Pancreas (tissue), 10 donors: Measurements from ENCODE around the gene GALC. TPM values are rescaled to one million over a fixed set of nuclear protein-coding genes. Genes with fewer than 3 reads are reported as not detected.
A peak's percentile ranks its signal among the peaks of the same experiment; 100 is the strongest.

Experiments
- ATAC-seq, 4 donors: fragments of 200-7000 bp; cut with Tn5 transposase; one replicate each; pipeline versions ENCODE4 v1.8.0 to v1.9.1; 2020; ENCODE audit warnings: mild to moderate bottlenecking in 4 of 4, moderate library complexity in 4 of 4
- DNase-seq, 6 donors: peaks; one replicate each; pipeline ENCODE4 v3.0.0-alpha.2; 2020
- FAIRE-seq: peaks from 2 replicates; lab custom pipeline; 2012; peaks lifted over from hg19 to GRCh38; lab: Jason Lieb, UNC
- H3K27ac ChIP-seq, 4 donors: fragments of 200-600 bp; sonication (generic); 1 replicate in 3 of 4; 2 replicates in 1 of 4; pipeline versions ENCODE4 v1.5.0 to v1.8.0; 2020
- H3K27me3 ChIP-seq, 4 donors: fragments of 200-600 bp; one replicate each; pipeline ENCODE4 v1.8.0; 2021
- H3K36me3 ChIP-seq, 3 donors: fragments of 200-600 bp; sonication (generic) in 1 of 3; one replicate each; pipeline versions ENCODE4 v1.5.0 to v1.8.0; 2020 to 2021
- H3K4me1 ChIP-seq, 3 donors: fragments of 200-600 bp; one replicate each; pipeline ENCODE4 v1.8.0; 2021
- H3K4me3 ChIP-seq, 4 donors: fragments of 200-600 bp; sonication (generic) in 2 of 4; one replicate each; pipeline versions ENCODE4 v1.5.0 to v1.8.0; 2020 to 2021
- H3K9me3 ChIP-seq, 4 donors: fragments of 200-600 bp; one replicate each; pipeline ENCODE4 v1.8.0; 2021
- WGBS, 2 donors: extraction: QIAGEN DNeasy Blood & Tissue Kit; methylation state at CpG; one replicate each; pipeline ENCODE4 v1.1.7; 2013; 5-methylcytosine and 5-hydroxymethylcytosine counted together
- intact Hi-C, 3 donors: fragments of 100-400 bp; cut with DNase I; formaldehyde crosslinking; loops; one replicate each; pipeline versions ENCODE4 v1.11.1 to v1.14.2; 2022
- polyA plus RNA-seq, 2 donors: library from polyadenylated mRNA; stranded (reverse); fragments of 200-250 nt; gene quantifications; one replicate each; pipeline ENCODE4 v1.2.3, GENCODE V29; 2013
- total RNA-seq, 6 donors: library from RNA; stranded (reverse); fragmentation: NEBNext Ultra II Directional in 4 of 6; extraction: Animal tissue kit (Norgen Biotek cat#: 25700) in 4 of 6; gene quantifications; one replicate each; pipeline versions ENCODE4 v1.2.1 to v1.2.4, GENCODE V29; 2021 to 2023
- TF ChIP-seq, protein P1 (sequence below), 4 donors: fragments of 200-600 bp; sonication (generic) in 3 of 4; IDR thresholded peaks; one replicate each; pipeline versions ENCODE4 v1.5.0 to v1.8.0; 2021; ENCODE audit warnings: antibody characterized with exemption in 4 of 4
- donor health status: healthy with polysubstance abuse.
- donor health status: DM: no; HTN: no; CAD: no; lungs with moderate emphysema.
- donor health status: DM: no; HTN: no; CAD: no.
- donor health status: control.
- donor health status: control.
- donor health status: Bipolar disorder and iron deficiency.
- donor health status: DM: yes; HTN: yes; CAD: no.
- donor health status: DM: no; HTN: no; CAD: no.
- donor health status: DM: no; HTN: no; CAD: no.
- donor health status: DM: yes; HTN: yes; CAD: no.

GALC gene
- total and polyA plus RNA-seq, 8 donors: 5.3 to 17.6 (median 9.9) TPM

DNA sequence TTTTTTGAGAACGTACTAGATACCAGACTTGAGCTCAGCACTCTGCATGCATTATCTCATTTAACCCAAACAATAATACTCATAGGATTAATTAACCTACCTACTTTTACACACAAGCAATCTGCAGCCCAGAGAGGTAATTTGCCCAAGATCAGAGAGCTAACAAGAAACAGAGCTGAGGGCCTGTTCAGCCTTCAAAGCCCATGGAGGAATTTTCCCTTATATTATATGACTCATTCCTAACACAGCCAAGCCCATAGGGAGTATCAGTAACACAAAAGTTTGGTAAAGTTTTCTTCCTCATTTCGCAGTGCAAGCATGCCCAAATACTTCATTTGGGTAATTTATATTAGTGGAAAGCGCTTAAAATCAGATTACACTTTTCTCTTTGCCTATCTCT is 94.7 kb downstream of the GALC start:
- no peaks in the 10 kb centered on the region for H3K27me3 ChIP-seq
- no peaks in the 10 kb centered on the region for H3K36me3 ChIP-seq
- 66 to 78% methylated on average over 3 of the region's 3 CpGs for WGBS, 2 donors
- DNase-seq (no peak), FAIRE-seq (no peak), ATAC-seq (no peak)
- H3K4me1 ChIP-seq: no peaks in the 10 kb centered on the region
- TF ChIP-seq, protein P1, sequence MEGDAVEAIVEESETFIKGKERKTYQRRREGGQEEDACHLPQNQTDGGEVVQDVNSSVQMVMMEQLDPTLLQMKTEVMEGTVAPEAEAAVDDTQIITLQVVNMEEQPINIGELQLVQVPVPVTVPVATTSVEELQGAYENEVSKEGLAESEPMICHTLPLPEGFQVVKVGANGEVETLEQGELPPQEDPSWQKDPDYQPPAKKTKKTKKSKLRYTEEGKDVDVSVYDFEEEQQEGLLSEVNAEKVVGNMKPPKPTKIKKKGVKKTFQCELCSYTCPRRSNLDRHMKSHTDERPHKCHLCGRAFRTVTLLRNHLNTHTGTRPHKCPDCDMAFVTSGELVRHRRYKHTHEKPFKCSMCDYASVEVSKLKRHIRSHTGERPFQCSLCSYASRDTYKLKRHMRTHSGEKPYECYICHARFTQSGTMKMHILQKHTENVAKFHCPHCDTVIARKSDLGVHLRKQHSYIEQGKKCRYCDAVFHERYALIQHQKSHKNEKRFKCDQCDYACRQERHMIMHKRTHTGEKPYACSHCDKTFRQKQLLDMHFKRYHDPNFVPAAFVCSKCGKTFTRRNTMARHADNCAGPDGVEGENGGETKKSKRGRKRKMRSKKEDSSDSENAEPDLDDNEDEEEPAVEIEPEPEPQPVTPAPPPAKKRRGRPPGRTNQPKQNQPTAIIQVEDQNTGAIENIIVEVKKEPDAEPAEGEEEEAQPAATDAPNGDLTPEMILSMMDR (IDR thresholded peaks at IDR 0.05): no peak
- no peak overlapping the region for H3K27ac ChIP-seq
- intact Hi-C loops: loop anchor here in 2 of 3 donors (10.0 kb wide), 2 partner anchors 154 to 164 kb away; no protein-coding TSS in a partner anchor
- H3K4me3 ChIP-seq: no peak overlapping the region
- H3K9me3 ChIP-seq: no peaks in the 10 kb centered on the region

DNA sequence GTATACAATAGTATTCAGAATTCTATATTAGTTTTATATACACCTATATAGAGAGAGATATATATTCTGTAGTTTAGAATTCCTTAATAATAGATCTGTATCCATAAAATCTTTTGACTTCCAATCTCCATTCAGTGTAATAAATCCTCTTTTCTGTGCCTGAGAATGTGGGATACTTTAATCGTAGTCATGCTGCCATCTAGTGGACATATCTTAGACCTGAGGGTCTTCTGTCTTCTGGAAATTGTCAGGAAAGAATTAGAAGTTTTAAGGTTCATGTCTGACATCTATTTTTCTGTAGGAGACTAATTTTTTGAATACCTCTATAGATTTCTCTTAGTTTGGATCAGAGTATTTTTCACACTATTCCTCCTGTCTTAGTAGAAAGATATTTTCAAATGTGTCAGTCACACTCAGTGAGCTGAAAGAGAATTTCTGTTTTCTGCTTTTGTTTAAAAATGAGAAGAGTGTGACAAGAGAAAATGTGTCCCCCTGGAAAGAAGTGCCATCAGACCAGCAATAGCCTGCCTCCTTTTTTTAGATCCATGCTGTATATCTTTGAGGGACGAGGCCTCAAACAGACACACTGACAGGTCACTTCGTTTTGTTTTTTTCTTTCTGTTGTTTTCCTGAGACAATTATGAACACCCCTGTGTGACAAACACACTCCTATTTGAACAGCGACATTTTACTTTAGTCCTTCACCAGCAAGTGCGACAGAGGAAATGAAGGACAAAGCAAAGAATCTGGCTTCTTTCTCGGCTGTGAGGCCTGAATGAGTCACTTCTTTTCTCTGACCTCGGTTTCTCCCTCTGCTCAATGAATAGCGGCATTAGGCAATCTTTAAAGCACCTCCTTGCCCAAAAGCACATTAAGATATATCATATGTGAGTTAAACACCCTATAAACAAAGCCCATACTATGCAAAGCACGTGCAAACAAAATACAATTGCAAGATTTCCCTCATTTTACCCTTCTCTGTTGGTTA is 96.3 kb downstream of the GALC start:
- Histone ChIP-seq H3K27ac (no peak overlapping the region), H3K27me3 (no peaks in the 10 kb centered on the region), H3K9me3 (no peaks in the 10 kb centered on the region), H3K4me1 (no peaks in the 10 kb centered on the region), H3K4me3 (no peak overlapping the region), H3K36me3 (no peaks in the 10 kb centered on the region)
- TF ChIP-seq, protein P1 (IDR thresholded peaks at IDR 0.05): peak; percentile 33 to 68 (median 60)
- peak; percentile 74 for FAIRE-seq
- WGBS, 2 donors: 33 to 45% methylated on average over 9 of the region's 9 CpGs
- DNase-seq: no peak
- intact Hi-C loops: loop anchor here in 2 of 3 donors (10.0 kb wide), 2 partner anchors 152 to 162 kb away; no protein-coding TSS in a partner anchor
- ATAC-seq: peak in 3 of 4 donors; percentile 75 to 83 (median 81)

DNA sequence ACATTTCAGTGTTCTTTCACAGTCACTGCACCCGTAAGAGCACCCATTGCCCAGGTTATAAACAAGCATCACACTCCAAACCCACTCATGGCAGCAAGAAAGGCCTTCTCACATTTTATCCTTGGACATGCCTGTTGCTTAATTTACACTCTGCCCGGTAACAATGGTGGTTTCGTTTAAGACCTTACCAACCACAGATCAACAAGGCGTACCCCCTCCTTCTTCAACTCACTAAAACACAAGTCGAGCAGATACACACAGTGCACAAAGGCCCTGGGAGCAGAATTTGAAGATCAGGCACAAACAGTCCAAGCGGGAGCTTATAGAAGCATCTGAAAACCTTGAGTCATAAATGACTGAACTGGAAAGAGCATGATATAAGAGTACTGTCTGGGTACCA is 98.1 kb downstream of the GALC start:
- 57 to 59% methylated on average over 6 of the region's 6 CpGs for WGBS, 2 donors
- H3K4me1 ChIP-seq: no peaks in the 10 kb centered on the region
- H3K27ac ChIP-seq: no peak overlapping the region
- intact Hi-C loops: loop anchor here in 2 of 3 donors (10.0 kb wide), 2 partner anchors 150 to 160 kb away; no protein-coding TSS in a partner anchor
- DNase-seq: no peak
- no peaks in the 10 kb centered on the region for H3K9me3 ChIP-seq
- no peaks in the 10 kb centered on the region for H3K36me3 ChIP-seq
- ATAC-seq: no peak
- TF ChIP-seq, protein P1 (IDR thresholded peaks at IDR 0.05): no peak
- FAIRE-seq: no peak
- no peaks in the 10 kb centered on the region for H3K27me3 ChIP-seq
- H3K4me3 ChIP-seq: no peak overlapping the region

DNA sequence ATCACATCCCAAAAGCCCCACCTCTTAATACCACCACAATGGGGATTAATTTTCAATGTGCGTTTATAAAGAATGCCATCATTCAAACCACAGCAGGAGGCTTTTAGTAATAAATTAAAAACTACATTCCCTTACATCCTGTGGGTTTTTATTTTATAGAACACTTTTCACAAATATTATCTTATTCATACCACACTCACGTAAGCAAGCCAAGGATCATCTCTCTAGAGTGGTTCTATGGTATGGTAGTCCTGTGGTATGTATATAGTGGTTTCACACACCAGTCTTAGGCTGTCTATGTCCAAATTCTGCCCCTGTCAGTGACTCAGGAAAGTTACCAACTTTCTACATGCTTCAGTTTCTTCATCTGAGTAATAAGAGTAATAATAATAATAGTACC is 100.2 kb downstream of the GALC start:
- ATAC-seq (no peak), DNase-seq (no peak), FAIRE-seq (no peak)
- intact Hi-C loops: loop anchor here in 2 of 3 donors (10.0 kb wide), 2 partner anchors 148 to 158 kb away; no protein-coding TSS in a partner anchor
- Histone ChIP-seq H3K27ac (no peak overlapping the region), H3K27me3 (no peaks in the 10 kb centered on the region), H3K4me3 (no peak overlapping the region), H3K36me3 (no peaks in the 10 kb centered on the region), H3K4me1 (no peaks in the 10 kb centered on the region), H3K9me3 (no peaks in the 10 kb centered on the region)
- WGBS, 2 donors: 72 to 81% methylated on average over 2 of the region's 2 CpGs
- TF ChIP-seq, protein P1 (IDR thresholded peaks at IDR 0.05): no peak
